ENCODE data around the gene RERGL.

DNA sequence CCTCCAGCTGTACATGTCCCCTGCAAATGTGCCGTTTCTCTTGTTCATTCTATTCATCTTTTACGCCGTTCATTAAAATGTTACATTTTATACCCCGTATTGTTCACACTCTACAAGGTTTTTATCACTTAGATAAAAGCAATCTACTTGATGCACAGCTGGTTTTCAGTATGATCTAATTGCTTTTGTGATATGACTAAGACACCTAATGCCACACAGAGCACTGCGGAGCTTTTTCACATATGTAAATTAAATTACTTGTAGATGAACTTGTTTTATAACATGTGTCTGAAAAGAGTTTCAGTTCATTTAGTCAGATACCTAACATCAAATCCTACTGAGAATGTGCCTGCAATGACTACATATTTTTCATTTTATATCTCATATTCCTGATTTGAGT is 40.9 kb upstream of the RERGL start:
- TF ChIP-seq POLR2AphosphoS5 (IDR thresholded peaks at IDR 0.05; ENCODE audit: borderline replicate concordance, low read depth, low read length) (no peak), EZH2 (IDR thresholded peaks at IDR 0.05) (no peak)
